ENCODE measurements around the gene SEMA3A. TPM values are rescaled to one million over a fixed set of nuclear protein-coding genes. Genes with fewer than 3 reads are reported as not detected.

The SEMA3A gene
- total RNA-seq, 1 experiment from 2014 or later, result 14.2 TPM

DNA sequence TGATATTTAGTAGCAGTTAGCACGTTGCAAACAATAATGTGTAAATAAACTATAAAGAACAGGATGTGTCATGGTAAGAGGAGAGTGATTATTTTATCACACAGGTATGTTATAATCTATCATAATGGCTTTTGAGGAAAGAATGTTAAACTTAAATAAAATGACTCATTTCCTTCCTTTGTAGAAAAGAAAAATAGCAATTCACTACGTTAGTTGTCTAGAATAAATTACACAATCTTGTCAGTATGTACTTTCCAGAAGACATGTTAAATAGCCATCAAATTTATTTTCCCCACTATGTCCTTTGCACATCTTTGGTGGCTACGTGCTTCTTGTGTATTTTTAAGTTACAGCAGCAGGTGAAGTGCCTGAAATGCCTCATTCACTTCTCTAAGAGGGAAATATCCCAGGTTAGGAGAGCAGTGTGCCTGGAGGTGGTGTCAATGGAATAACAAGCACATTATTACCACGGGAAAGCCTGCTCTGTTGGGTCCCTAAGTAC, 133.8 kb downstream of the SEMA3A start:
- POLR2A ChIA-PET, result no interaction called here
- H3K4me1 ChIP-seq (ENCODE audit: control insufficient read depth in 1 of 2, insufficient read depth in 2 of 2, low read length in 2 of 2), result peaks cover 9 to 21% of the 10 kb centered on the region in 2 experiments

More for the DNA sequence above, 133.8 kb downstream of the SEMA3A start:
- ChIA-PET RAD21 (ENCODE audit: low non-redundant PET in 1 of 2, low total read pairs in 2 of 2, uncharacterized antibody in 2 of 2, unreplicated experiment in 2 of 2) (no interaction called here), CTCF (no interaction called here)
- Histone ChIP-seq H3K9ac (ENCODE audit: low read length) (no peak overlapping the region), H3K4me3 (replicated peaks in 1 of 2; ENCODE audit: low read depth in 1 of 2, low read length in 2 of 2) (no peak overlapping the region), H3K4me2 (ENCODE audit: low read length) (peak overlapping the region; percentile 39), H4K20me1 (ENCODE audit: insufficient read depth) (no peaks in the 10 kb centered on the region), H2AFZ (ENCODE audit: low read depth, low read length, poor library complexity, severe bottlenecking) (peak overlapping the region; percentile 28), H3K79me2 (ENCODE audit: insufficient read depth, low read length) (no peaks in the 10 kb centered on the region), H3K27ac (ENCODE audit: low read depth, low read length) (peak overlapping the region; percentile 25; the same call in 1 of the 2 replicates), H3K36me3 (ENCODE audit: control insufficient read depth in 1 of 2, insufficient read depth in 2 of 2, low read length in 2 of 2) (no peaks in the 10 kb centered on the region), H3K9me2 (ENCODE audit: insufficient read depth) (no peaks in the 10 kb centered on the region), H3K9me3 (ENCODE audit: control insufficient read depth in 1 of 2, insufficient read depth in 1 of 2, low read depth in 1 of 2, low read length in 2 of 2) (no peaks in the 10 kb centered on the region), H3K27me3 (ENCODE audit: insufficient read depth, low read length) (no peaks in the 10 kb centered on the region)
- intact Hi-C loops (cut with micrococcal nuclease), result no loop called here
- no peak; the same call in 1 of the 2 replicates for ATAC-seq
- BruUV-seq (replicated peaks), result no TSS peak
- DNase-seq (ENCODE audit: low read depth, low spot score), result no peak
- no peak for TF ChIP-seq POLR2AphosphoS5 (IDR thresholded peaks at IDR 0.05; ENCODE audit: low read depth, low read length)
- no peak for TF ChIP-seq JUND (IDR thresholded peaks at IDR 0.05)
- TF ChIP-seq CBX3 (IDR thresholded peaks at IDR 0.05; ENCODE audit: low read depth), result no peak
- TF ChIP-seq TCF7L2 (IDR thresholded peaks at IDR 0.05; ENCODE audit: borderline replicate concordance, extremely low read depth, insufficient read depth, insufficient read length), result no peak
- TF ChIP-seq, protein P1, sequence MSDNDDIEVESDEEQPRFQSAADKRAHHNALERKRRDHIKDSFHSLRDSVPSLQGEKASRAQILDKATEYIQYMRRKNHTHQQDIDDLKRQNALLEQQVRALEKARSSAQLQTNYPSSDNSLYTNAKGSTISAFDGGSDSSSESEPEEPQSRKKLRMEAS (IDR thresholded peaks at IDR 0.05), result no peak
- TF ChIP-seq, protein P2, sequence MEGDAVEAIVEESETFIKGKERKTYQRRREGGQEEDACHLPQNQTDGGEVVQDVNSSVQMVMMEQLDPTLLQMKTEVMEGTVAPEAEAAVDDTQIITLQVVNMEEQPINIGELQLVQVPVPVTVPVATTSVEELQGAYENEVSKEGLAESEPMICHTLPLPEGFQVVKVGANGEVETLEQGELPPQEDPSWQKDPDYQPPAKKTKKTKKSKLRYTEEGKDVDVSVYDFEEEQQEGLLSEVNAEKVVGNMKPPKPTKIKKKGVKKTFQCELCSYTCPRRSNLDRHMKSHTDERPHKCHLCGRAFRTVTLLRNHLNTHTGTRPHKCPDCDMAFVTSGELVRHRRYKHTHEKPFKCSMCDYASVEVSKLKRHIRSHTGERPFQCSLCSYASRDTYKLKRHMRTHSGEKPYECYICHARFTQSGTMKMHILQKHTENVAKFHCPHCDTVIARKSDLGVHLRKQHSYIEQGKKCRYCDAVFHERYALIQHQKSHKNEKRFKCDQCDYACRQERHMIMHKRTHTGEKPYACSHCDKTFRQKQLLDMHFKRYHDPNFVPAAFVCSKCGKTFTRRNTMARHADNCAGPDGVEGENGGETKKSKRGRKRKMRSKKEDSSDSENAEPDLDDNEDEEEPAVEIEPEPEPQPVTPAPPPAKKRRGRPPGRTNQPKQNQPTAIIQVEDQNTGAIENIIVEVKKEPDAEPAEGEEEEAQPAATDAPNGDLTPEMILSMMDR (IDR thresholded peaks at IDR 0.05 in 2 of 3, conservative IDR thresholded peaks at IDR 0.05 in 1 of 3; ENCODE audit: borderline replicate concordance in 1 of 3, insufficient read depth in 1 of 3, low read depth in 2 of 3, low read length in 2 of 3), result no peak
- no peak for TF ChIP-seq EZH2 (IDR thresholded peaks at IDR 0.05)
- TF ChIP-seq SRF (IDR thresholded peaks at IDR 0.05; ENCODE audit: low read depth), result no peak
- no peak for TF ChIP-seq FOSL1 (IDR thresholded peaks at IDR 0.05; ENCODE audit: low read depth)
- no peak for TF ChIP-seq EZH2phosphoT487 (IDR thresholded peaks at IDR 0.05; ENCODE audit: borderline replicate concordance)
- TF ChIP-seq RAD21 (IDR thresholded peaks at IDR 0.05; ENCODE audit: low read depth), result no peak
- TF ChIP-seq, protein P3, sequence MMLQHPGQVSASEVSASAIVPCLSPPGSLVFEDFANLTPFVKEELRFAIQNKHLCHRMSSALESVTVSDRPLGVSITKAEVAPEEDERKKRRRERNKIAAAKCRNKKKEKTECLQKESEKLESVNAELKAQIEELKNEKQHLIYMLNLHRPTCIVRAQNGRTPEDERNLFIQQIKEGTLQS (IDR thresholded peaks at IDR 0.05), result no peak
- no peak for TF ChIP-seq ZNF274 (IDR thresholded peaks at IDR 0.05; ENCODE audit: low read depth, low read length)
- TF ChIP-seq, protein P4, sequence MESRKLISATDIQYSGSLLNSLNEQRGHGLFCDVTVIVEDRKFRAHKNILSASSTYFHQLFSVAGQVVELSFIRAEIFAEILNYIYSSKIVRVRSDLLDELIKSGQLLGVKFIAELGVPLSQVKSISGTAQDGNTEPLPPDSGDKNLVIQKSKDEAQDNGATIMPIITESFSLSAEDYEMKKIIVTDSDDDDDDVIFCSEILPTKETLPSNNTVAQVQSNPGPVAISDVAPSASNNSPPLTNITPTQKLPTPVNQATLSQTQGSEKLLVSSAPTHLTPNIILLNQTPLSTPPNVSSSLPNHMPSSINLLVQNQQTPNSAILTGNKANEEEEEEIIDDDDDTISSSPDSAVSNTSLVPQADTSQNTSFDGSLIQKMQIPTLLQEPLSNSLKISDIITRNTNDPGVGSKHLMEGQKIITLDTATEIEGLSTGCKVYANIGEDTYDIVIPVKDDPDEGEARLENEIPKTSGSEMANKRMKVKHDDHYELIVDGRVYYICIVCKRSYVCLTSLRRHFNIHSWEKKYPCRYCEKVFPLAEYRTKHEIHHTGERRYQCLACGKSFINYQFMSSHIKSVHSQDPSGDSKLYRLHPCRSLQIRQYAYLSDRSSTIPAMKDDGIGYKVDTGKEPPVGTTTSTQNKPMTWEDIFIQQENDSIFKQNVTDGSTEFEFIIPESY (IDR thresholded peaks at IDR 0.05; ENCODE audit: extremely low read depth, insufficient replicate concordance, low read length), result no peak
- no peak for TF ChIP-seq SP1 (IDR thresholded peaks at IDR 0.05; ENCODE audit: low read depth)
- no peak for TF ChIP-seq POLR2A (IDR thresholded peaks at IDR 0.05; ENCODE audit: borderline replicate concordance, extremely low read depth, insufficient read depth, insufficient read length)
- TF ChIP-seq EGR1 (IDR thresholded peaks at IDR 0.05; ENCODE audit: low read depth), result no peak
- no peak for TF ChIP-seq SIN3A (IDR thresholded peaks at IDR 0.05; ENCODE audit: low read depth)
- TF ChIP-seq ZFX (IDR thresholded peaks at IDR 0.05), result no peak
